Vagina (tissue), 2 donors: ENCODE measurements around the gene ARHGAP19.

ENCODE experiments used
- POLR2A ChIP-seq, 2 donors: fragments of 450-650 bp; IDR thresholded peaks; one replicate each; pipeline ENCODE4 v1.6.1; 2017; ENCODE audit warnings: antibody characterized with exemption in 2 of 2, mild to moderate bottlenecking in 2 of 2, moderate library complexity in 2 of 2
- POLR2AphosphoS5 ChIP-seq, 2 donors: sonication (generic); formaldehyde crosslinking; IDR thresholded peaks; one replicate each; pipeline ENCODE4 v1.9.0; 2017; ENCODE audit warnings: antibody characterized with exemption in 2 of 2, mild to moderate bottlenecking in 2 of 2, low read depth in 1 of 2; ENCODE audit not compliant: insufficient read depth in 1 of 2
- TF ChIP-seq, protein P1 (sequence below), 3 experiments: fragments of 450-650 bp in 2 of 3; fragments of 200-600 bp in 1 of 3; sonication (generic) in 1 of 3; IDR thresholded peaks; one replicate each; pipeline ENCODE4 v1.5.1; 2017 to 2019; ENCODE audit warnings: antibody characterized with exemption in 3 of 3, mild to moderate bottlenecking in 2 of 3, moderate library complexity in 2 of 3

DNA sequence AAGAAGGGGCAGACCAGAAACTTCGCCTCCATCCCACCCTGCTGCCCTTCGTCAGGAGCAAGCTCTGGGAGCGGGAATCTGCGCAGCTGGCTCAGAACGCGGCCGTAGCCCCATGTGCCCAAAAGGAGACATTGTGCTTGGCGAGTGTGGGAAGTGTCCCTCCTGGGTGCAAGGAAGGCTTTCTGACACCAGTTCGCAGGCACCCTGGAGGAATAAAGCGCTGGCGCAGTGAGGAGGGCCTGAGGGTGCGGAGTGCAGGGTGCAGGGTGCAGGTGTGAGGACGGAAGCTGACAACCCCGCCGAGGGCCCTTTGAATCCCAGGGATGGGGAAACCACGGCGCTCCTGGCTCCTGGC lies 107.5 kb downstream of the ARHGAP19 start:
- TF ChIP-seq POLR2A (IDR thresholded peaks at IDR 0.05) (no peak), POLR2AphosphoS5 (IDR thresholded peaks at IDR 0.05; ENCODE audit: insufficient read depth in 1 of 2, low read depth in 1 of 2) (no peak)
- TF ChIP-seq, protein P1, sequence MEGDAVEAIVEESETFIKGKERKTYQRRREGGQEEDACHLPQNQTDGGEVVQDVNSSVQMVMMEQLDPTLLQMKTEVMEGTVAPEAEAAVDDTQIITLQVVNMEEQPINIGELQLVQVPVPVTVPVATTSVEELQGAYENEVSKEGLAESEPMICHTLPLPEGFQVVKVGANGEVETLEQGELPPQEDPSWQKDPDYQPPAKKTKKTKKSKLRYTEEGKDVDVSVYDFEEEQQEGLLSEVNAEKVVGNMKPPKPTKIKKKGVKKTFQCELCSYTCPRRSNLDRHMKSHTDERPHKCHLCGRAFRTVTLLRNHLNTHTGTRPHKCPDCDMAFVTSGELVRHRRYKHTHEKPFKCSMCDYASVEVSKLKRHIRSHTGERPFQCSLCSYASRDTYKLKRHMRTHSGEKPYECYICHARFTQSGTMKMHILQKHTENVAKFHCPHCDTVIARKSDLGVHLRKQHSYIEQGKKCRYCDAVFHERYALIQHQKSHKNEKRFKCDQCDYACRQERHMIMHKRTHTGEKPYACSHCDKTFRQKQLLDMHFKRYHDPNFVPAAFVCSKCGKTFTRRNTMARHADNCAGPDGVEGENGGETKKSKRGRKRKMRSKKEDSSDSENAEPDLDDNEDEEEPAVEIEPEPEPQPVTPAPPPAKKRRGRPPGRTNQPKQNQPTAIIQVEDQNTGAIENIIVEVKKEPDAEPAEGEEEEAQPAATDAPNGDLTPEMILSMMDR (IDR thresholded peaks at IDR 0.05), result no peak
